GM10847 (cell line): ENCODE measurements around the gene PAPSS1.

Experiments
- POLR2A ChIP-seq: IDR thresholded peaks from 2 replicates; pipeline ENCODE4 v1.6.1; 2011; ENCODE audit not compliant: insufficient read length; ENCODE audit errors: extremely low read depth

The PAPSS1 gene

GRCh38 chr4:107619066-107619465 lies 101.0 kb downstream of the PAPSS1 start:
- TF ChIP-seq POLR2A: no peak

GRCh38 chr4:107618656-107619055 lies 101.4 kb downstream of the PAPSS1 start:
- TF ChIP-seq POLR2A: no peak

- TF ChIP-seq POLR2A: no peak
Observed at GRCh38 chr4:107616838-107617389, 103.1 kb downstream of the PAPSS1 start.

- TF ChIP-seq POLR2A: no peak
Observed at GRCh38 chr4:107615809-107616208, 104.2 kb downstream of the PAPSS1 start.

- TF ChIP-seq POLR2A: no peak
Observed at GRCh38 chr4:107603430-107603829, 116.6 kb downstream of the PAPSS1 start.

- no peak for TF ChIP-seq POLR2A
Observed at GRCh38 chr4:107600983-107601382, 119.1 kb downstream of the PAPSS1 start.

- no peak for TF ChIP-seq POLR2A
Observed at GRCh38 chr4:107600436-107600835, 119.6 kb downstream of the PAPSS1 start.

GRCh38 chr4:107599841-107600240 lies 120.2 kb downstream of the PAPSS1 start:
- no peak for TF ChIP-seq POLR2A

- TF ChIP-seq POLR2A: no peak
Observed at GRCh38 chr4:107593230-107593629, 126.8 kb downstream of the PAPSS1 start.

GRCh38 chr4:107592519-107592918 lies 127.5 kb downstream of the PAPSS1 start:
- no peak for TF ChIP-seq POLR2A

GRCh38 chr4:107589269-107589668 lies 130.8 kb downstream of the PAPSS1 start:
- no peak for TF ChIP-seq POLR2A

GRCh38 chr4:107586371-107586770 lies 133.7 kb downstream of the PAPSS1 start:
- no peak for TF ChIP-seq POLR2A

GRCh38 chr4:107579099-107579498 lies 140.9 kb downstream of the PAPSS1 start:
- no peak for TF ChIP-seq POLR2A

GRCh38 chr4:107578321-107578720 lies 141.7 kb downstream of the PAPSS1 start:
- TF ChIP-seq POLR2A: no peak

GRCh38 chr4:107577743-107578142 lies 142.3 kb downstream of the PAPSS1 start:
- no peak for TF ChIP-seq POLR2A

- no peak for TF ChIP-seq POLR2A
Observed at GRCh38 chr4:107575243-107575642, 144.8 kb downstream of the PAPSS1 start.

- no peak for TF ChIP-seq POLR2A
Observed at GRCh38 chr4:107572281-107572680, 147.8 kb downstream of the PAPSS1 start.
